Smooth muscle cell (in vitro differentiated cells): ENCODE results near the gene MTUS2. TPM values are rescaled to one million over a fixed set of nuclear protein-coding genes. Genes with fewer than 3 reads are reported as not detected.

Experiments
- DNase-seq: peaks from one replicate; lab custom pipeline; 2025; ENCODE audit not compliant: unreplicated experiment; lab: John Stamatoyannopoulos, UW
- H2AFZ ChIP-seq: fragments of 200-600 bp; sonication (generic); 2 replicates; pipeline ENCODE4 v1.6.0; 2016; ENCODE audit warnings: antibody characterized with exemption, low read depth, mild to moderate bottlenecking
- H3F3A ChIP-seq: fragments of 200-600 bp; sonication (generic); 2 replicates; pipeline ENCODE4 v1.6.0; 2017; ENCODE audit warnings: antibody characterized with exemption, low read depth
- H3K27ac ChIP-seq: fragments of 200-600 bp; sonication (generic); 2 replicates; pipeline ENCODE4 v1.5.1; 2016; ENCODE audit warnings: low read depth, mild to moderate bottlenecking
- H3K27me3 ChIP-seq: fragments of 200-600 bp; sonication (generic); 2 replicates; pipeline ENCODE4 v1.6.1; 2016; ENCODE audit warnings: low read depth, mild to moderate bottlenecking
- H3K36me3 ChIP-seq: fragments of 200-600 bp; sonication (generic); 2 replicates; pipeline ENCODE4 v1.5.1; 2016; ENCODE audit warnings: low read depth
- H3K4me1 ChIP-seq: fragments of 200-600 bp; sonication (generic); 2 replicates; pipeline ENCODE4 v1.5.1; 2016; ENCODE audit warnings: low read depth
- H3K4me2 ChIP-seq: fragments of 200-600 bp; sonication (generic); 2 replicates; pipeline ENCODE4 v1.6.0; 2016; ENCODE audit warnings: mild to moderate bottlenecking
- H3K4me3 ChIP-seq: fragments of 200-600 bp; sonication (generic); 2 replicates; pipeline ENCODE4 v1.5.1; 2016; ENCODE audit warnings: mild to moderate bottlenecking
- H3K79me2 ChIP-seq: fragments of 200-600 bp; sonication (generic); 2 replicates; pipeline ENCODE4 v1.6.0; 2016; ENCODE audit warnings: low read depth, mild to moderate bottlenecking
- H3K9ac ChIP-seq: fragments of 200-600 bp; sonication (generic); 2 replicates; pipeline ENCODE4 v1.6.0; 2016; ENCODE audit warnings: low read depth
- H3K9me3 ChIP-seq: fragments of 200-600 bp; sonication (generic); replicated peaks from 2 replicates; pipeline ENCODE4 v1.5.1; 2016; ENCODE audit warnings: low read depth
- H4K20me1 ChIP-seq: fragments of 200-600 bp; sonication (generic); 2 replicates; pipeline ENCODE4 v1.6.0; 2016; ENCODE audit warnings: low read depth
- CTCF ChIP-seq: fragments of 200-600 bp; sonication (generic); IDR thresholded peaks from 2 replicates; pipeline ENCODE4 v1.5.1; 2017; ENCODE audit warnings: borderline replicate concordance, mild to moderate bottlenecking, antibody characterized with exemption; ENCODE audit not compliant: insufficient read depth, poor library complexity, severe bottlenecking
- WGBS: methylation state at CpG from one replicate; pipeline ENCODE4 v1.1.7; 2016; ENCODE audit warnings: low lambda C conversion rate; 5-methylcytosine and 5-hydroxymethylcytosine counted together
- polyA plus RNA-seq: library from polyadenylated mRNA; unstranded; fragments of >200 nt; fragmentation: Nextera tagmentation; extraction: Ambion mirVana; gene quantifications from 2 replicates; pipeline ENCODE4 v1.2.1, GENCODE V29; 2016
- total RNA-seq: library from RNA; depleted of rRNA; stranded (reverse); fragments of >200 nt; gene quantifications from 2 replicates; pipeline ENCODE4 v1.2.3, GENCODE V29; 2014

Gene MTUS2
- total and polyA plus RNA-seq, 2 experiments from 2014 or later, result 0.06 to 0.63 TPM

GRCh38 chr13:29159871-29160270, 339.7 kb downstream of the MTUS2 start:
- H3K79me2 ChIP-seq, result no peaks in the 10 kb centered on the region
- DNase-seq, result no peak
- H3K9ac ChIP-seq, result no peak overlapping the region
- peaks cover 5% of the 10 kb centered on the region for H3K4me1 ChIP-seq
- no peak overlapping the region for H2AFZ ChIP-seq
- H3F3A ChIP-seq, result peaks cover 7% of the 10 kb centered on the region
- H4K20me1 ChIP-seq, result no peaks in the 10 kb centered on the region
- H3K36me3 ChIP-seq, result no peaks in the 10 kb centered on the region
- no peaks in the 10 kb centered on the region for H3K9me3 ChIP-seq
- H3K4me2 ChIP-seq, result no peak overlapping the region
- peaks cover 6% of the 10 kb centered on the region for H3K27me3 ChIP-seq
- TF ChIP-seq CTCF, result no peak
- H3K27ac ChIP-seq, result no peak overlapping the region
- no peak overlapping the region for H3K4me3 ChIP-seq
- 77% methylated on average over 5 of the region's 5 CpGs for WGBS

DNA sequence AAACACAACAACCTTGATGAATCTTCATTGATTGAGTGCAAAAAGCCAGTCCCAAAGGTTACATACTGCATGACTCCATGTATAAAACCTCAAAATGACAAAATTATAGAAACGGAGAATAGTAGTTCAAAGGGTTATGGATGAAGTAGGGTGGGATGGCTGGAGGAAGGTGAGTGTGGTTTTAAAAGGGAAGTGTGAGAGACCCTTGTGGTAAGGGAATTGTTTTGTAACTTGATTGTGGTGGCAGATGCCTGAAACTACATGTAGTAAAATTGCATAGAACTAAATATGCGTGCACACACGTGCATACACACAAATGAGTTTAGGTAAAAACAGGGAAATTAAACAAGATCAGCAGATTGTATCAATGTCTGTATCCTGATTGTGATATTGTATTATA, 340.7 kb downstream of the MTUS2 start:
- H3K36me3 ChIP-seq, result no peaks in the 10 kb centered on the region
- peaks cover 7% of the 10 kb centered on the region for H3F3A ChIP-seq
- no peak overlapping the region for H3K4me3 ChIP-seq
- no peak overlapping the region for H3K9ac ChIP-seq
- peaks cover 5% of the 10 kb centered on the region for H3K4me1 ChIP-seq
- no peak overlapping the region for H2AFZ ChIP-seq
- H3K27me3 ChIP-seq, result no peaks in the 10 kb centered on the region
- H3K9me3 ChIP-seq, result no peaks in the 10 kb centered on the region
- 100% methylated on average over 3 of the region's 3 CpGs for WGBS
- no peaks in the 10 kb centered on the region for H4K20me1 ChIP-seq
- no peak overlapping the region for H3K27ac ChIP-seq
- no peak for DNase-seq
- H3K4me2 ChIP-seq, result no peak overlapping the region
- H3K79me2 ChIP-seq, result no peaks in the 10 kb centered on the region
- TF ChIP-seq CTCF, result no peak

DNA sequence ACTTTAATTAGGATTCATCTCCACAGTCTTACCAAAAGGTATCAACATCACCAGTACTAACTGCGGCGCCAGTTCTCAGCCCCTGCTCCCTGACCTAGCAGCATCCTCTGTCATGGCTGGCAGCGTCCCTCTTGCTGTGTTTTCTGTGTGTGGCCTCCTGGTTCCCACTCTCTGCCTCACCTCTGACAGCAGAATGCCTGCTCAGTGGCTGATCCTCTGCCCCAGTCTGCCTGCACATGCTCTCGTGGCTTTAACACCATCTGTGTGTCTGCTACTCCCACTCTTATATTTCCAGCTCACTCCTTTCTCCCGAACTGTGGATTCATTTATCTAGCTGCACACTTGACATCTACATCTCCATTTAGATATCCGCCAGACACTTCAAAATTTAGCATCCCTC, 341.5 kb downstream of the MTUS2 start:
- WGBS, result 59% methylated on average over 6 of the region's 6 CpGs
- Histone ChIP-seq H3K79me2 (no peaks in the 10 kb centered on the region), H2AFZ (no peak overlapping the region), H3K36me3 (no peaks in the 10 kb centered on the region), H3K4me2 (no peak overlapping the region), H3K27me3 (no peaks in the 10 kb centered on the region), H3K27ac (no peak overlapping the region), H3K4me1 (peaks cover 5% of the 10 kb centered on the region), H3K9ac (no peak overlapping the region), H3K9me3 (no peaks in the 10 kb centered on the region), H3F3A (peaks cover 7% of the 10 kb centered on the region), H4K20me1 (no peaks in the 10 kb centered on the region), H3K4me3 (no peak overlapping the region)
- no peak for TF ChIP-seq CTCF
- DNase-seq, result no peak

DNA sequence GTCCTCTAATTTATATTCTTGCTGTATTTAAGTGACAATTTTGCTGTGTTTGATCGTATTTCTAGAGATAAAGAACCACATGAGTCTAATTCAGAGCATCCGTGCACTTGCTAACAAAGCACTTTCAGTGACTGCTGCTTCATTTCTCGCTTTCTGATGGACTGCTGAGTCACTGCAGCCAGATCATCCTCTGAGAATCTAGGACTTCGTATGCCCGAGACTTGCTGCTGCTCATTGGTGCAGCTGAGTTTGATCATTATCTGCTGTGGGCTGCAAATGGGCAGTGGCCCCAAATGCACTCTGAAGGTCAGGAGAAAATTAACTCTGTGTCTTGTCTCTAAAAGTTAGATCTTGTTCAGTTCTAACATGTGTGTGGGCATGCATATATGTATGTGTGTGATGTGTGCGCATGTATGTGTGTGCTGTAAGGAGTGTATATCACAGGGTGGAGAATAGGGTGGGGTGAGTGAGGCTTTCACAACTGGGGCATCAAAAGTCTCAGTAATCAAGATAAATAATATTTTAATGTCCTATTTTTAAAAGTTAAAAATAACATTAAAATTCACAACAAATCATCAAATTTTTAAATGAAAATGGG, 342.6 kb downstream of the MTUS2 start:
- H3K27me3 ChIP-seq, result no peaks in the 10 kb centered on the region
- H3K4me3 ChIP-seq, result no peak overlapping the region
- H3F3A ChIP-seq, result peaks cover 7% of the 10 kb centered on the region
- H3K4me1 ChIP-seq, result peaks cover 5% of the 10 kb centered on the region
- peak overlapping the region; percentile 27 for H3K4me2 ChIP-seq
- H3K9ac ChIP-seq, result no peak overlapping the region
- H3K36me3 ChIP-seq, result no peaks in the 10 kb centered on the region
- WGBS, result 24% methylated on average over 6 of the region's 6 CpGs
- H3K79me2 ChIP-seq, result no peaks in the 10 kb centered on the region
- H2AFZ ChIP-seq, result no peak overlapping the region
- DNase-seq, result no peak
- TF ChIP-seq CTCF, result no peak
- H3K9me3 ChIP-seq, result no peaks in the 10 kb centered on the region
- H3K27ac ChIP-seq, result no peak overlapping the region
- no peaks in the 10 kb centered on the region for H4K20me1 ChIP-seq
